Vagina (tissue), 2 donors: ENCODE data around the gene TMEM151B. TPM values are rescaled to one million over a fixed set of nuclear protein-coding genes. Genes with fewer than 3 reads are reported as not detected.

Experiments
- DNase-seq, 2 donors: peaks; one replicate each; pipeline ENCODE4 v3.0.0-alpha.2; 2017; ENCODE audit errors: extremely low spot score in 2 of 2
- H3K27ac ChIP-seq: fragments of 200-600 bp; sonication (generic); one replicate; pipeline ENCODE4 v1.5.1; 2019
- H3K27me3 ChIP-seq: fragments of 200-600 bp; sonication (generic); one replicate; pipeline ENCODE4 v1.5.1; 2019
- H3K36me3 ChIP-seq, 2 donors: fragments of 200-600 bp; sonication (generic); one replicate each; pipeline ENCODE4 v1.5.1; 2017 to 2019
- H3K4me1 ChIP-seq: fragments of 200-600 bp; sonication (generic); one replicate; pipeline ENCODE4 v1.5.1; 2019
- H3K4me3 ChIP-seq, 2 donors: fragments of 200-600 bp; sonication (generic); 1 replicate in 1 of 2; 2 replicates in 1 of 2; pipeline ENCODE4 v1.5.1; 2016 to 2019
- H3K9me3 ChIP-seq: fragments of 200-600 bp; sonication (generic); one replicate; pipeline ENCODE4 v1.5.1; 2019
- POLR2A ChIP-seq, 2 donors: fragments of 450-650 bp; IDR thresholded peaks; one replicate each; pipeline ENCODE4 v1.6.1; 2017; ENCODE audit warnings: antibody characterized with exemption in 2 of 2, mild to moderate bottlenecking in 2 of 2, moderate library complexity in 2 of 2
- POLR2AphosphoS5 ChIP-seq, 2 donors: sonication (generic); formaldehyde crosslinking; IDR thresholded peaks; one replicate each; pipeline ENCODE4 v1.9.0; 2017; ENCODE audit warnings: antibody characterized with exemption in 2 of 2, mild to moderate bottlenecking in 2 of 2, low read depth in 1 of 2; ENCODE audit not compliant: insufficient read depth in 1 of 2
- intact Hi-C: fragments of 100-400 bp; cut with DNase I; formaldehyde crosslinking; loops from one replicate; pipeline ENCODE4 v1.15.1; 2023
- total RNA-seq: library from RNA; depleted of rRNA; stranded (reverse); fragments of >200 nt; gene quantifications from one replicate; pipeline ENCODE4 v1.2.3, GENCODE V29; 2016
- TF ChIP-seq, protein P1 (sequence below), 3 experiments: fragments of 450-650 bp in 2 of 3; fragments of 200-600 bp in 1 of 3; sonication (generic) in 1 of 3; IDR thresholded peaks; one replicate each; pipeline ENCODE4 v1.5.1; 2017 to 2019; ENCODE audit warnings: antibody characterized with exemption in 3 of 3, mild to moderate bottlenecking in 2 of 3, moderate library complexity in 2 of 3

TMEM151B gene
- total RNA-seq, 1 donor from 2014 or later = 0.49 TPM

GRCh38 chr6:44263354-44264100 lies 6.7 kb upstream of the TMEM151B start:
- Histone ChIP-seq H3K27ac (peak overlapping the region; percentile 46), H3K36me3 (no peaks in the 10 kb centered on the region), H3K4me3 (peak overlapping the region; percentile 77 to 88), H3K9me3 (no peaks in the 10 kb centered on the region), H3K27me3 (no peaks in the 10 kb centered on the region), H3K4me1 (peaks cover 33% of the 10 kb centered on the region)
- no peak for DNase-seq
- TF ChIP-seq POLR2A (IDR thresholded peaks at IDR 0.05) (no peak), POLR2AphosphoS5 (IDR thresholded peaks at IDR 0.05; ENCODE audit: insufficient read depth in 1 of 2, low read depth in 1 of 2) (no peak)
- TF ChIP-seq, protein P1, sequence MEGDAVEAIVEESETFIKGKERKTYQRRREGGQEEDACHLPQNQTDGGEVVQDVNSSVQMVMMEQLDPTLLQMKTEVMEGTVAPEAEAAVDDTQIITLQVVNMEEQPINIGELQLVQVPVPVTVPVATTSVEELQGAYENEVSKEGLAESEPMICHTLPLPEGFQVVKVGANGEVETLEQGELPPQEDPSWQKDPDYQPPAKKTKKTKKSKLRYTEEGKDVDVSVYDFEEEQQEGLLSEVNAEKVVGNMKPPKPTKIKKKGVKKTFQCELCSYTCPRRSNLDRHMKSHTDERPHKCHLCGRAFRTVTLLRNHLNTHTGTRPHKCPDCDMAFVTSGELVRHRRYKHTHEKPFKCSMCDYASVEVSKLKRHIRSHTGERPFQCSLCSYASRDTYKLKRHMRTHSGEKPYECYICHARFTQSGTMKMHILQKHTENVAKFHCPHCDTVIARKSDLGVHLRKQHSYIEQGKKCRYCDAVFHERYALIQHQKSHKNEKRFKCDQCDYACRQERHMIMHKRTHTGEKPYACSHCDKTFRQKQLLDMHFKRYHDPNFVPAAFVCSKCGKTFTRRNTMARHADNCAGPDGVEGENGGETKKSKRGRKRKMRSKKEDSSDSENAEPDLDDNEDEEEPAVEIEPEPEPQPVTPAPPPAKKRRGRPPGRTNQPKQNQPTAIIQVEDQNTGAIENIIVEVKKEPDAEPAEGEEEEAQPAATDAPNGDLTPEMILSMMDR (IDR thresholded peaks at IDR 0.05) = no peak
- intact Hi-C loops = no loop called here

- H3K27me3 ChIP-seq = no peaks in the 10 kb centered on the region
- no peak for TF ChIP-seq POLR2A (IDR thresholded peaks at IDR 0.05)
- TF ChIP-seq POLR2AphosphoS5 (IDR thresholded peaks at IDR 0.05; ENCODE audit: insufficient read depth in 1 of 2, low read depth in 1 of 2) = no peak
- TF ChIP-seq, protein P1 (IDR thresholded peaks at IDR 0.05) = no peak
- no peak for DNase-seq
- H3K4me1 ChIP-seq = peaks cover 33% of the 10 kb centered on the region
- no peaks in the 10 kb centered on the region for H3K9me3 ChIP-seq
- H3K36me3 ChIP-seq = no peaks in the 10 kb centered on the region
- peak overlapping the region; percentile 89 for H3K27ac ChIP-seq
- H3K4me3 ChIP-seq = peak overlapping the region; percentile 77 to 88
- intact Hi-C loops = no loop called here
These were observed 5.9 kb upstream of the TMEM151B start for GRCh38 chr6:44264154-44265006.

DNA sequence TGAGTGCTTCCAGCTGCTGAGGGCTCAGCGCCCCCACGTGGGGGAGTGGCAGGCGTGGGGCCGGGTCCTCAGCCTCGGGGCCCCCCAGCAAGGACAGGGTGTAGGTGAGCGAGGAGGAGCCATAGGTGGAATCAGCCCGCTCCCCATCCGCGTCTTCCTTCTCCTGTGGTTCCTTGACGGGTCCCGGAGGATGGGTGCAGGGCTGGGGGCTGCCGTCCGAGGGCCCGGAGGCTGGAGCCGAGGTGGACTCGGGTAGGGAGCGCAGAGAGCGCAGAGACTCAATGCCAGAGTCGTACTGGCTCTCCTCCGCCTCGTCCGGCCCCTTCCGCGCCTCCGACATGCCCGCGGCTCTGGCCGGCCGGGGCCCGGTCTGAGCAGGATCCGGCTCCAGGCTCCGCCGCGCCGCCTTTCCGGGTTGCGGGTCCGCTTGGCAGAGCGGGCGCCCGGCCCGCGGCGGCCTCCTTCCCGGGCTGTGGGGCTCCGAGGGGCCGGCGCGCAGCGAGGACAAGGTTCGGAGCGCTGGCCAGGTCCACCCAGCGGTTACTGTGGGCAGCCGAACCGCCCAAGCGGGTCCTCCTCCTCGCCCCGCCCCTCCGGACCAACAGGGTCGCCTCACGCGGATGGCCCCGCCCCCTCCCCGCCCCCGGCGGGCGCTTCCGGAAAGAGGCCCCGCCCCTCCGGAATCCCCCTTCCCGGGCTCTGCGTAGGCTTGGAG lies 5.1 kb upstream of the TMEM151B start, which contains the start of gene NFKBIE:
NFKBIE (minus strand) TSS at position 545 of the 715 bp plus-strand sequence; CDS start at position 340, 205 bp downstream.
- H3K27me3 ChIP-seq = peaks cover 1% of the 10 kb centered on the region
- peak within 1 kb of the TSS; percentile 89 for H3K27ac ChIP-seq
- TF ChIP-seq, protein P1 (IDR thresholded peaks at IDR 0.05) = peak in 1 of 3 experiments; percentile 30
- peak in 1 of 2 donors; percentile 73 for TF ChIP-seq POLR2A (IDR thresholded peaks at IDR 0.05)
- TF ChIP-seq POLR2AphosphoS5 (IDR thresholded peaks at IDR 0.05; ENCODE audit: insufficient read depth in 1 of 2, low read depth in 1 of 2) = peak; percentile 66 to 74
- DNase-seq = no peak
- intact Hi-C loops = no loop called here
- H3K9me3 ChIP-seq = no peaks in the 10 kb centered on the region
- no peaks in the 10 kb centered on the region for H3K36me3 ChIP-seq
- peak within 1 kb of the TSS; percentile 77 to 88 for H3K4me3 ChIP-seq
- H3K4me1 ChIP-seq = peaks cover 33% of the 10 kb centered on the region

DNA sequence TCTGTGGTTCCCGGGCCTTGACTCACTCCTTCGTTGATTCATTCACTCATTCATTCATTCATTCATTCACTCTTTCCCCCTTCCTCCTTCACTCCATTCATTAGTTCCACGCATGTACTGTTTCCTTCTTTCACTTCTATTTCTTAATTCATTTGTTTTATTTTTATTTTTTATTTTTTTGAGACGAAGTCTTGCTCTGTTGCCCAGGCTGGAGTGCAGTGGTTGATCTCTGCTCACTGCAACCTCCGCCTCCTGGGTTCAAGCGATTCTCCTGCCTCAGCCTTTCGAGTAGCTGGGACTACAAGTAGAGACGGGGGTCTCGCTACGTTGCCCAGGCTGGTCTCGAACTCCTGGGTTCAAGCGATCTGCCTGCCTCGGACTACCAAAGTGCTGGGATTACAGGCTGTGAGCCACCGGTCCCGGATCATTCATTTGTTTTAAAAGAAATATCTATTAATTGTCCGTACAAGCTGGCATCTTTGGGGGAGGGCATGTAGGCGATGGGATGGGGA lies 4.5 kb upstream of the TMEM151B start:
- H3K27ac ChIP-seq = no peak overlapping the region
- no peaks in the 10 kb centered on the region for H3K9me3 ChIP-seq
- peaks cover 4% of the 10 kb centered on the region for H3K27me3 ChIP-seq
- no peaks in the 10 kb centered on the region for H3K36me3 ChIP-seq
- DNase-seq = no peak
- peak overlapping the region; percentile 77 to 88 for H3K4me3 ChIP-seq
- no peak for TF ChIP-seq POLR2A (IDR thresholded peaks at IDR 0.05)
- TF ChIP-seq, protein P1 (IDR thresholded peaks at IDR 0.05) = peak in 1 of 3 experiments; percentile 1
- peaks cover 33% of the 10 kb centered on the region for H3K4me1 ChIP-seq
- intact Hi-C loops = no loop called here
